Upper lobe of right lung (tissue), 1 donor: ENCODE data around the gene EML1. TPM values are rescaled to one million over a fixed set of nuclear protein-coding genes. Genes with fewer than 3 reads are reported as not detected.

Experiments used
- ATAC-seq: fragments of 200-7000 bp; cut with Tn5 transposase; one replicate; pipeline ENCODE4 v1.9.1; 2020; ENCODE audit warnings: mild to moderate bottlenecking, moderate library complexity
- DNase-seq: peaks from one replicate; pipeline ENCODE4 v3.0.0-alpha.2; 2020
- H3K27ac ChIP-seq: fragments of 200-600 bp; one replicate; pipeline ENCODE4 v1.8.0; 2022
- H3K27me3 ChIP-seq: fragments of 200-600 bp; one replicate; pipeline ENCODE4 v1.8.0; 2022; ENCODE audit warnings: mild to moderate bottlenecking
- H3K36me3 ChIP-seq: fragments of 200-600 bp; one replicate; pipeline ENCODE4 v1.8.0; 2022
- H3K4me1 ChIP-seq: fragments of 200-600 bp; one replicate; pipeline ENCODE4 v1.8.0; 2022
- H3K4me3 ChIP-seq: fragments of 200-600 bp; one replicate; pipeline ENCODE4 v1.8.0; 2022; ENCODE audit warnings: mild to moderate bottlenecking
- H3K9me3 ChIP-seq: fragments of 200-600 bp; one replicate; pipeline ENCODE4 v1.8.0; 2022
- intact Hi-C: fragments of 100-400 bp; cut with DNase I; formaldehyde crosslinking; loops from one replicate; pipeline ENCODE4 v1.11.0; 2022
- total RNA-seq: library from RNA; stranded (reverse); fragmentation: NEBNext Ultra II Directional; extraction: Animal tissue kit (Norgen Biotek cat#: 25700); gene quantifications from one replicate; pipeline ENCODE4 v1.2.1, GENCODE V29; 2021
- TF ChIP-seq, protein P1 (sequence below): fragments of 200-600 bp; IDR thresholded peaks from one replicate; pipeline ENCODE4 v1.8.0; 2022; ENCODE audit warnings: antibody characterized with exemption
- donor health status: DM: no; HTN: yes; CAD: no; lungs with severe emphysema.

EML1 gene
- total RNA-seq, 1 donor from 2014 or later = 42.2 TPM

DNA sequence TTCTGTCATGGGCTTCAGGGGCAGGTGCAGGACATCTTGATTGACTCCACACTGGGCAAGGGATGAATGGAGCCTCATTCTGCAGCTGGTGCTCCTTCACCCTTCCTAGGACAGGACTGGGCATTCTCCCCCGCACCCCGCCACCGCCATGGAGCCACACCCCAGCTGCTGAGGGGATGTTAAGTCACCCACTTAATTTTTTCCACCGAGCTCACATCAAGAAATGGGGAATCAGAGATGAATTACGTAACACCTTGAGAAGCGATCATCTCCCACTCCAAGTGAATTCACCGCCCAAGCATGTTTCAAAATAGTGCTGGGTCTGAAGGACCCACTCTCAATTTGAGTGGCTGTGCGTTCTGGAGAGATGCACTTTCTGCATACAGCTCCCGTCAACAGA, 94.2 kb downstream of the EML1 start:
- ATAC-seq = no peak
- Histone ChIP-seq H3K27me3 (no peaks in the 10 kb centered on the region), H3K4me1 (no peaks in the 10 kb centered on the region), H3K27ac (no peak overlapping the region), H3K9me3 (no peaks in the 10 kb centered on the region), H3K36me3 (no peaks in the 10 kb centered on the region), H3K4me3 (no peak overlapping the region)
- TF ChIP-seq, protein P1, sequence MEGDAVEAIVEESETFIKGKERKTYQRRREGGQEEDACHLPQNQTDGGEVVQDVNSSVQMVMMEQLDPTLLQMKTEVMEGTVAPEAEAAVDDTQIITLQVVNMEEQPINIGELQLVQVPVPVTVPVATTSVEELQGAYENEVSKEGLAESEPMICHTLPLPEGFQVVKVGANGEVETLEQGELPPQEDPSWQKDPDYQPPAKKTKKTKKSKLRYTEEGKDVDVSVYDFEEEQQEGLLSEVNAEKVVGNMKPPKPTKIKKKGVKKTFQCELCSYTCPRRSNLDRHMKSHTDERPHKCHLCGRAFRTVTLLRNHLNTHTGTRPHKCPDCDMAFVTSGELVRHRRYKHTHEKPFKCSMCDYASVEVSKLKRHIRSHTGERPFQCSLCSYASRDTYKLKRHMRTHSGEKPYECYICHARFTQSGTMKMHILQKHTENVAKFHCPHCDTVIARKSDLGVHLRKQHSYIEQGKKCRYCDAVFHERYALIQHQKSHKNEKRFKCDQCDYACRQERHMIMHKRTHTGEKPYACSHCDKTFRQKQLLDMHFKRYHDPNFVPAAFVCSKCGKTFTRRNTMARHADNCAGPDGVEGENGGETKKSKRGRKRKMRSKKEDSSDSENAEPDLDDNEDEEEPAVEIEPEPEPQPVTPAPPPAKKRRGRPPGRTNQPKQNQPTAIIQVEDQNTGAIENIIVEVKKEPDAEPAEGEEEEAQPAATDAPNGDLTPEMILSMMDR = no peak
- no peak for DNase-seq
- intact Hi-C loops = loop anchor here (5.0 kb wide), 1 partner anchor 160 kb away; no protein-coding TSS in a partner anchor

DNA sequence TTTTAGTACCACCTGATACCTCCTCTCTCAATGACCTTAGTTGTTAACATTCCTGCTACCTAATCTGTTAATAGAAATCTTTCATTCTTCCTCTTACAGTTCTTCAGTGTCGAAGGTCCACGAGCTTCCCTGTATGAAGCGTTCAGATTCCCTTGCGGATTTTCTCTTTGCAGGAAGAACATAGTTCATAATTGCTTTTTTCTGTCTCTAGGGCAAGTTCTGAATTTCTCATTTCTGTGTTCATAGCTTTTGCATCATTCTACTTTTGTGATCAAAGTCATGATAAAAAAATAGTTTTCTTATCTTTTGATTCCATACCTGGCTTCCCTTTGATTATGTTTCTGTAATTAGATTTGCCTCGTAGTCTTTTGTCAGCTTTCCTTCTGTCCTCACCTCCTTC, 94.9 kb downstream of the EML1 start:
- Histone ChIP-seq H3K4me1 (no peaks in the 10 kb centered on the region), H3K9me3 (no peaks in the 10 kb centered on the region), H3K27me3 (no peaks in the 10 kb centered on the region), H3K27ac (no peak overlapping the region), H3K36me3 (no peaks in the 10 kb centered on the region), H3K4me3 (no peak overlapping the region)
- intact Hi-C loops = loop anchor here (5.0 kb wide), 1 partner anchor 161 kb away; no protein-coding TSS in a partner anchor
- DNase-seq (no peak), ATAC-seq (no peak)
- TF ChIP-seq, protein P1 = no peak

DNA sequence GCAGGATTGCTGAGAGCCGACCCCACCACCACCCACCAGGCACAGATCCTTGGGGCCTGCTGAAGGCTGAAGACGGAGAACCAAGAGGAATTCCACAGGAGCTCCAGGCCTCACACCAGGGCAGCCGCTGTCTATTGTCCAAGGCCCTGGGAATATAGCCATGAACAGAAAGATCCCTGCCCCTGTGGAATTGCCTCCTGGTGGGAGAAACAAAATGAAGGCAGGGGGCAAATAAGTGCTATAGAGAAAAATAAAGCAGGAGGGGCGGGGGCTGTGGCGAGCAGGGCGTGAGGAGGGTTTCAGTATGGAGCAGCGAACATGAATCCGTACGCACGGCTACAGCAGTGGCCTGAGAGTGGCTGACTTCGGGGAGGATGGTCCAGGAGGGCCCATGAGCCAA, 96.1 kb downstream of the EML1 start:
- Histone ChIP-seq H3K9me3 (no peaks in the 10 kb centered on the region), H3K36me3 (no peaks in the 10 kb centered on the region), H3K27me3 (no peaks in the 10 kb centered on the region), H3K4me1 (no peaks in the 10 kb centered on the region), H3K4me3 (no peak overlapping the region), H3K27ac (no peak overlapping the region)
- DNase-seq (no peak), ATAC-seq (no peak)
- intact Hi-C loops = loop anchor here (5.0 kb wide), 1 partner anchor 162 kb away; no protein-coding TSS in a partner anchor
- TF ChIP-seq, protein P1 = no peak

DNA sequence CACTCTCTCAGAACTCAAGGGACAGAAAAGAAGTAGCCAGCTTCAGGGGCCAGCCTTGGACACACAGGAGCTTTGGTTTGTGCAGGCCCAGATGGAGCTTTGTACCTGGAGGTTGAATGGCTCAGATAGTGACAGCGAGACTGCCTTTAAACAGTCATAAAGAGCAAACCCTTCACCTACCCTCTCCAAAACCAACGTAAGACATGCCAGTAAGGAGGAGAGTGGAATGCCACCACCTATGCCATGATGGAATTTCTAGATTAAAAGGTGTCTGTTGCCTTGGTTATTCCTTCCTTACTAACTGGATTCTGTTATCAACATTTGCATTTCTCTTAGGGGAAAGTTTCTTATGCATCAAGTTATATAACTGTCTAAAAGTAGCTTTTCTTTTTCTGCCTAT, 98.1 kb downstream of the EML1 start:
- H3K36me3 ChIP-seq = no peaks in the 10 kb centered on the region
- no peak for DNase-seq
- no peak overlapping the region for H3K4me3 ChIP-seq
- intact Hi-C loops = no loop called here
- no peaks in the 10 kb centered on the region for H3K27me3 ChIP-seq
- H3K9me3 ChIP-seq = no peaks in the 10 kb centered on the region
- ATAC-seq = no peak
- H3K27ac ChIP-seq = no peak overlapping the region
- H3K4me1 ChIP-seq = no peaks in the 10 kb centered on the region
- TF ChIP-seq, protein P1 = no peak

DNA sequence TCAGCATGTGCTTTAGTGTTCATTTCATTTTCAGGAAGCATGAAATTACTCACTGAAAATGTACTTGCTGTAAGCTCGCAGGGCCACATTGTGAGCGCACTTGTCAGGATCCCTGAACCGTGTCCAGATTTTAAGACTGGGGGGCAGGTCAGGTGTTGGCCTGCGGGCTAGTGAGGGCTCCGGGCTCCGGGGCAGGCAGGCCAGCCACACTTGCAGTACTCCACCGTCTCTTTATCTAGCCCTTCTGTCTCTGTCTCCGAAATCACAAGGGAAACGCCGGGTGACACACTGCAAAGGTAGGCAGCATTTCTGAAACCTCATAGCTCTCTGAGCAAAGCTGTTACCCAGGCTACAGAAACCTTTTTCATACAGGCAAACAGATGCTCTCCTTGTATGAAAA, 98.7 kb downstream of the EML1 start:
- Histone ChIP-seq H3K27me3 (no peaks in the 10 kb centered on the region), H3K4me3 (no peak overlapping the region), H3K9me3 (no peaks in the 10 kb centered on the region), H3K36me3 (no peaks in the 10 kb centered on the region), H3K4me1 (no peaks in the 10 kb centered on the region), H3K27ac (no peak overlapping the region)
- ATAC-seq = no peak
- intact Hi-C loops = no loop called here
- no peak for DNase-seq
- TF ChIP-seq, protein P1 = no peak

DNA sequence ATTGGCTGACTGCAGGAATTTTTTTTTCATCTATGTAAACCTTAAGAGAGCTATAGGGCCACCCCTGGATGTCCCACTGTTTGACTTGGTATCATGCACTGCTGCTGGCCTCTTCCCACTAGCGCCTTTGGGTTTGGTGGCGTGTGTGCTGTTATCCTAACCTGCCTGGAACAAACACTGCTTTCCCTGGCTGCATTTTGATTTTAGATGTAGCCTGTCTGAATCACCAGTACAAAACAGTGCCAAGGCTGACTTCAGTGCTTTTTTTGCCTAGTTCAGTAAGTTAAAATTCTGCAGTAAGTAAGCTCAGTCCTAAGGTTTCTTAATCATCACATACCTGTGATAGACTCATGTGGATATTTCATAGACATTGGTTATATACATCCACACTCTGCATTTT, 99.2 kb downstream of the EML1 start:
- H3K9me3 ChIP-seq = no peaks in the 10 kb centered on the region
- intact Hi-C loops = no loop called here
- H3K36me3 ChIP-seq = no peaks in the 10 kb centered on the region
- H3K4me3 ChIP-seq = no peak overlapping the region
- no peaks in the 10 kb centered on the region for H3K4me1 ChIP-seq
- H3K27me3 ChIP-seq = no peaks in the 10 kb centered on the region
- TF ChIP-seq, protein P1 = no peak
- H3K27ac ChIP-seq = no peak overlapping the region
- ATAC-seq (no peak), DNase-seq (no peak)
